Measurements from ENCODE around the gene AK1.

- no peak for TF ChIP-seq EZH2 (optimal IDR thresholded peaks at IDR 0.05; ENCODE audit: low read depth, low read length)
- no peak for TF ChIP-seq CTCF (IDR thresholded peaks at IDR 0.05; ENCODE audit: low read length)
- TF ChIP-seq EZH2phosphoT487 (IDR thresholded peaks at IDR 0.05; ENCODE audit: low read length) = no peak
Measured at GRCh38 chr9:127860260-127860659, 17.2 kb downstream of the AK1 start.
